IMR-90 (cell line): ENCODE results near the gene RASGRP2. TPM values are rescaled to one million over a fixed set of nuclear protein-coding genes. Genes with fewer than 3 reads are reported as not detected.

Experiments used
- ATAC-seq: fragments of 200-7000 bp; cut with Tn5 transposase; 2 replicates; pipeline ENCODE4 v1.9.1; 2020; ENCODE audit warnings: low read depth, mild to moderate bottlenecking, moderate library complexity
- BruUV-seq: library from RNA; stranded (reverse); fragments of 400-500 nt; replicated peaks from 2 replicates; lab custom pipeline; 2021; lab: Mats Ljungman, UMichigan
- CTCF ChIA-PET: fragments of 300-600 bp; formaldehyde crosslinking; extraction: SDS; loops from one replicate; lab custom pipeline; 2021; ENCODE audit warnings: antibody characterized with exemption; lab: Yijun Ruan, JAX
- POLR2A ChIA-PET: fragments of 300-600 bp; sonication (Branson Sonifier 250); formaldehyde crosslinking; loops from one replicate; lab custom pipeline; 2022; ENCODE audit warnings: antibody characterized with exemption; ENCODE audit not compliant: unreplicated experiment; lab: Charles Lee
- DNase-seq: peaks from one replicate; pipeline ENCODE4 v3.0.0; 2013
- H2AFZ ChIP-seq: replicated peaks from 2 replicates; pipeline ENCODE3; 2013; ENCODE audit warnings: low read length, mild to moderate bottlenecking; ENCODE audit not compliant: poor library complexity
- H2AK5ac ChIP-seq: 2 replicates; pipeline ENCODE4 v1.6.1; 2013; ENCODE audit warnings: low read depth, low read length, inconsistent platforms
- H2AK9ac ChIP-seq: replicated peaks from 2 replicates; pipeline ENCODE3; 2013; ENCODE audit warnings: mild to moderate bottlenecking, low read depth, low read length, moderate library complexity; ENCODE audit not compliant: poor library complexity
- H2BK120ac ChIP-seq: 2 replicates; pipeline ENCODE4 v1.6.1; 2013; ENCODE audit warnings: low read depth, low read length, inconsistent platforms
- H2BK15ac ChIP-seq: 3 replicates; pipeline ENCODE4 v1.6.1; 2013; ENCODE audit warnings: low read depth, low read length, inconsistent platforms
- H2BK20ac ChIP-seq: 2 replicates; pipeline ENCODE4 v1.6.1; 2013; ENCODE audit warnings: low read depth, mild to moderate bottlenecking, inconsistent platforms, low read length, moderate library complexity
- H2BK5ac ChIP-seq: 2 replicates; pipeline ENCODE4 v1.6.1; 2013; ENCODE audit warnings: mild to moderate bottlenecking, low read depth, low read length, inconsistent platforms; ENCODE audit not compliant: poor library complexity, severe bottlenecking
- H3K14ac ChIP-seq: replicated peaks from 2 replicates; pipeline ENCODE4 v1.6.1; 2013; ENCODE audit warnings: low read depth, low read length, inconsistent platforms
- H3K18ac ChIP-seq: 2 replicates; pipeline ENCODE4 v1.6.1; 2013; ENCODE audit warnings: low read depth, low read length, control low read depth
- H3K23ac ChIP-seq: 2 replicates; pipeline ENCODE4 v1.6.1; 2013; ENCODE audit warnings: low read depth, low read length, inconsistent platforms
- H3K27ac ChIP-seq: 2 replicates; pipeline ENCODE4 v1.5.1; 2013; ENCODE audit warnings: mild to moderate bottlenecking, control low read depth, low read length; ENCODE audit not compliant: insufficient read depth
- H3K27me3 ChIP-seq: 2 replicates; pipeline ENCODE4 v1.6.1; 2013; ENCODE audit warnings: low read length; ENCODE audit not compliant: control insufficient read depth, insufficient read depth
- H3K36me3 ChIP-seq: 2 replicates; pipeline ENCODE4 v1.6.1; 2013; ENCODE audit warnings: low read length, mixed read lengths; ENCODE audit not compliant: control insufficient read depth, insufficient read depth
- H3K4ac ChIP-seq: 2 replicates; pipeline ENCODE4 v1.6.1; 2013; ENCODE audit warnings: low read depth, low read length, inconsistent platforms
- H3K4me1 ChIP-seq: 2 replicates; pipeline ENCODE4 v1.6.1; 2013; ENCODE audit warnings: low read length, mixed read lengths; ENCODE audit not compliant: control insufficient read depth, insufficient read depth
- H3K4me2 ChIP-seq: 2 replicates; pipeline ENCODE4 v1.6.1; 2013; ENCODE audit warnings: low read depth, mild to moderate bottlenecking, control low read depth, low read length, moderate library complexity
- H3K4me3 ChIP-seq: 2 replicates; pipeline ENCODE4 v1.5.1; 2013; ENCODE audit warnings: low read depth, mild to moderate bottlenecking, control low read depth, low read length, moderate library complexity; ENCODE audit not compliant: insufficient read depth
- H3K56ac ChIP-seq: 2 replicates; pipeline ENCODE4 v1.6.1; 2013; ENCODE audit warnings: low read length, inconsistent platforms; ENCODE audit not compliant: insufficient read depth; ENCODE audit errors: extremely low read depth
- H3K79me1 ChIP-seq, 2 experiments: 2 replicates each; pipeline ENCODE4 v1.6.1; 2013; ENCODE audit warnings: low read length in 2 of 2, inconsistent platforms in 1 of 2, low read depth in 1 of 2
- H3K9ac ChIP-seq: 2 replicates; pipeline ENCODE4 v1.6.1; 2013; ENCODE audit warnings: low read depth, low read length, control low read depth
- H3K9me1 ChIP-seq: 2 replicates; pipeline ENCODE4 v1.6.1; 2013; ENCODE audit warnings: low read length, inconsistent platforms; ENCODE audit not compliant: insufficient read depth
- H3K9me3 ChIP-seq: 2 replicates; pipeline ENCODE4 v1.6.1; 2013; ENCODE audit warnings: low read length; ENCODE audit not compliant: control insufficient read depth, insufficient read depth
- H4K20me1 ChIP-seq: 2 replicates; pipeline ENCODE4 v1.6.1; 2013; ENCODE audit warnings: low read length, inconsistent platforms; ENCODE audit not compliant: insufficient read depth
- H4K5ac ChIP-seq: 2 replicates; pipeline ENCODE4 v1.6.1; 2013; ENCODE audit warnings: mild to moderate bottlenecking, low read depth, low read length, control low read depth
- H4K8ac ChIP-seq, 2 experiments: 2 replicates each; pipeline ENCODE4 v1.6.1; 2013; ENCODE audit warnings: low read depth in 2 of 2, low read length in 2 of 2, control low read depth in 1 of 2, inconsistent platforms in 1 of 2
- H4K91ac ChIP-seq: 2 replicates; pipeline ENCODE4 v1.6.1; 2013; ENCODE audit warnings: low read depth, low read length, inconsistent platforms; ENCODE audit not compliant: insufficient read depth
- CEBPB ChIP-seq: IDR thresholded peaks from 2 replicates; pipeline ENCODE4 v1.6.1; 2012; ENCODE audit warnings: low read depth, low read length, improper control_type of control experiment
- CHD1 ChIP-seq: IDR thresholded peaks from 2 replicates; pipeline ENCODE4 v1.6.1; 2012; ENCODE audit warnings: low read depth, low read length, improper control_type of control experiment
- FOS ChIP-seq: fragments of 150-350 bp; IDR thresholded peaks from 2 replicates; pipeline ENCODE4 v1.6.1; 2016; ENCODE audit warnings: low read depth, low read length
- MAFK ChIP-seq: IDR thresholded peaks from 2 replicates; pipeline ENCODE4 v1.6.1; 2012; ENCODE audit warnings: low read depth, low read length, improper control_type of control experiment
- MAZ ChIP-seq: IDR thresholded peaks from 2 replicates; pipeline ENCODE4 v1.6.1; 2012; ENCODE audit warnings: low read depth, mild to moderate bottlenecking, low read length, improper control_type of control experiment, moderate library complexity, borderline replicate concordance
- MXI1 ChIP-seq: IDR thresholded peaks from 2 replicates; pipeline ENCODE4 v1.6.1; 2012; ENCODE audit warnings: low read depth, mild to moderate bottlenecking, low read length, moderate library complexity, borderline replicate concordance
- NFE2L2 ChIP-seq: fragments of 150-350 bp; IDR thresholded peaks from 2 replicates; pipeline ENCODE4 v1.6.1; 2016; ENCODE audit warnings: low read depth, mild to moderate bottlenecking, low read length
- POLR2A ChIP-seq: IDR thresholded peaks from 2 replicates; pipeline ENCODE4 v1.6.1; 2012; ENCODE audit warnings: mild to moderate bottlenecking, low read depth, low read length
- RAD21 ChIP-seq: IDR thresholded peaks from 2 replicates; pipeline ENCODE4 v1.6.1; 2012; ENCODE audit warnings: low read length, improper control_type of control experiment
- RCOR1 ChIP-seq: IDR thresholded peaks from 2 replicates; pipeline ENCODE4 v1.6.1; 2012; ENCODE audit warnings: mild to moderate bottlenecking, low read length, improper control_type of control experiment; ENCODE audit not compliant: insufficient replicate concordance
- RFX5 ChIP-seq: IDR thresholded peaks from 2 replicates; pipeline ENCODE4 v1.8.0; 2012; ENCODE audit warnings: low read depth, mild to moderate bottlenecking, low read length, moderate library complexity
- SMC3 ChIP-seq: fragments of 150-350 bp; IDR thresholded peaks from 2 replicates; pipeline ENCODE4 v1.6.1; 2016; ENCODE audit warnings: low read depth, mild to moderate bottlenecking, antibody characterized with exemption, low read length, moderate library complexity
- WGBS, 2 experiments: methylation state at CpG; one replicate each; pipeline versions ENCODE4 v1.1.5 to v1.1.7; 2013; ENCODE audit warnings: missing lambda C conversion rate in 2 of 2; ENCODE audit not compliant: insufficient read length in 1 of 2; ENCODE audit errors: extremely low coverage in 2 of 2; 5-methylcytosine and 5-hydroxymethylcytosine counted together
- dilution Hi-C: fragments of 300-500 bp; cut with HindIII; formaldehyde crosslinking; loops from one replicate; pipeline ENCODE4 v1.14.3; 2018; ENCODE audit warnings: low sequenced_read_pairs; ENCODE audit not compliant: unreplicated experiment
- in situ Hi-C: fragments of 300-500 bp; cut with MboI; formaldehyde crosslinking; loops from 3 replicates; pipeline ENCODE4 v1.14.3; 2019; ENCODE audit warnings: low sequenced_read_pairs, inconsistent platforms, mixed read lengths
- intact Hi-C: fragments of 100-400 bp; cut with micrococcal nuclease; formaldehyde crosslinking; loops from 2 replicates; pipeline ENCODE4 v1.10.0; 2022
- polyA plus RNA-seq, 3 experiments: library from polyadenylated mRNA; depleted of rRNA; stranded (reverse); fragments of >200 nt; gene quantifications; 2 replicates each; pipeline ENCODE4 v1.2.3, GENCODE V29; 2012; ENCODE audit warnings: low replicate concordance in 1 of 3
- total RNA-seq: library from RNA; depleted of rRNA; stranded (reverse); fragments of >200 nt; gene quantifications from 2 replicates; pipeline ENCODE4 v1.2.3, GENCODE V29; 2012
- TF ChIP-seq, protein P1 (sequence below): fragments of 150-350 bp; IDR thresholded peaks from 2 replicates; pipeline ENCODE4 v1.6.1; 2017; ENCODE audit warnings: mild to moderate bottlenecking, antibody characterized with exemption, low read length, low read depth
- TF ChIP-seq, protein P2 (sequence below): fragments of 150-350 bp; IDR thresholded peaks from 2 replicates; pipeline ENCODE4 v1.6.1; 2016; ENCODE audit warnings: low read depth, mild to moderate bottlenecking, low read length, moderate library complexity, borderline replicate concordance
- TF ChIP-seq, protein P3 (sequence below): conservative IDR thresholded peaks from 2 replicates; pipeline ENCODE4 v1.5.1; 2012; ENCODE audit warnings: mild to moderate bottlenecking, low read depth, low read length, improper control_type of control experiment

Gene RASGRP2
- total and polyA plus RNA-seq, 2 of the 4 experiments (the other 2 are of a cell fraction) = 1.2 TPM; not detected in 1

DNA sequence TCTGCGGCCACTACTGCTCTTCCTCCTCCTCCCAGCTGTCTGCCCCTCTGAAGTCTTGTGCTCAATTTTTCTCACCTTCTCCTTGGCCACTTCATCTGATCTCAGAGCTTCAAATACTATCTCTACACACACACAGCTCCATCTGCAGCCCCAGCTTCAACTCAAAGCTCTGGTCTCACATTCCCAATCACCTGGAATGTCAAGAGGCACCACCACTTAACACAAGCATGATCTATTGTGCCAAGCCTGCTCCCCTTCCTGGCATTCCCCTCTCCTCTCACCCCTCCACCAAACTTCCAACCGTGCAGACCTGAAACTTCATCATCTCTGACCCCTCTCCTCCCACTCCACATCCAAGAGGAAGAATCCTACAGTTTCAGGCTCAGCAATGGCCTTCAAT, 38.4 kb downstream of the RASGRP2 start:
- no peak for ATAC-seq
- H3K14ac ChIP-seq = no peak overlapping the region
- WGBS, 2 experiments = 17% methylated on average over 2 of the region's 2 CpGs; no CpG with 5 or more reads in 1 of the 2 experiments
- no peak overlapping the region for H3K56ac ChIP-seq
- no peak overlapping the region for H4K8ac ChIP-seq
- no peak overlapping the region for H4K91ac ChIP-seq
- H3K36me3 ChIP-seq = no peaks in the 10 kb centered on the region
- H3K18ac ChIP-seq = no peak overlapping the region
- no peak overlapping the region for H3K9ac ChIP-seq
- ChIA-PET POLR2A (no interaction called here), CTCF (interaction anchor here (2.0 kb wide), 1 partner anchor 17 kb away, joined by 12 read pairs; no protein-coding TSS in a partner anchor)
- H3K4me2 ChIP-seq = no peak overlapping the region
- no peak for TF ChIP-seq RCOR1
- TF ChIP-seq, protein P1, sequence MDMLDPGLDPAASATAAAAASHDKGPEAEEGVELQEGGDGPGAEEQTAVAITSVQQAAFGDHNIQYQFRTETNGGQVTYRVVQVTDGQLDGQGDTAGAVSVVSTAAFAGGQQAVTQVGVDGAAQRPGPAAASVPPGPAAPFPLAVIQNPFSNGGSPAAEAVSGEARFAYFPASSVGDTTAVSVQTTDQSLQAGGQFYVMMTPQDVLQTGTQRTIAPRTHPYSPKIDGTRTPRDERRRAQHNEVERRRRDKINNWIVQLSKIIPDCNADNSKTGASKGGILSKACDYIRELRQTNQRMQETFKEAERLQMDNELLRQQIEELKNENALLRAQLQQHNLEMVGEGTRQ = no peak
- TF ChIP-seq, protein P2, sequence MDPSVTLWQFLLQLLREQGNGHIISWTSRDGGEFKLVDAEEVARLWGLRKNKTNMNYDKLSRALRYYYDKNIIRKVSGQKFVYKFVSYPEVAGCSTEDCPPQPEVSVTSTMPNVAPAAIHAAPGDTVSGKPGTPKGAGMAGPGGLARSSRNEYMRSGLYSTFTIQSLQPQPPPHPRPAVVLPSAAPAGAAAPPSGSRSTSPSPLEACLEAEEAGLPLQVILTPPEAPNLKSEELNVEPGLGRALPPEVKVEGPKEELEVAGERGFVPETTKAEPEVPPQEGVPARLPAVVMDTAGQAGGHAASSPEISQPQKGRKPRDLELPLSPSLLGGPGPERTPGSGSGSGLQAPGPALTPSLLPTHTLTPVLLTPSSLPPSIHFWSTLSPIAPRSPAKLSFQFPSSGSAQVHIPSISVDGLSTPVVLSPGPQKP = no peak
- TF ChIP-seq MAFK = no peak
- TF ChIP-seq MXI1 = no peak
- TF ChIP-seq, protein P3, sequence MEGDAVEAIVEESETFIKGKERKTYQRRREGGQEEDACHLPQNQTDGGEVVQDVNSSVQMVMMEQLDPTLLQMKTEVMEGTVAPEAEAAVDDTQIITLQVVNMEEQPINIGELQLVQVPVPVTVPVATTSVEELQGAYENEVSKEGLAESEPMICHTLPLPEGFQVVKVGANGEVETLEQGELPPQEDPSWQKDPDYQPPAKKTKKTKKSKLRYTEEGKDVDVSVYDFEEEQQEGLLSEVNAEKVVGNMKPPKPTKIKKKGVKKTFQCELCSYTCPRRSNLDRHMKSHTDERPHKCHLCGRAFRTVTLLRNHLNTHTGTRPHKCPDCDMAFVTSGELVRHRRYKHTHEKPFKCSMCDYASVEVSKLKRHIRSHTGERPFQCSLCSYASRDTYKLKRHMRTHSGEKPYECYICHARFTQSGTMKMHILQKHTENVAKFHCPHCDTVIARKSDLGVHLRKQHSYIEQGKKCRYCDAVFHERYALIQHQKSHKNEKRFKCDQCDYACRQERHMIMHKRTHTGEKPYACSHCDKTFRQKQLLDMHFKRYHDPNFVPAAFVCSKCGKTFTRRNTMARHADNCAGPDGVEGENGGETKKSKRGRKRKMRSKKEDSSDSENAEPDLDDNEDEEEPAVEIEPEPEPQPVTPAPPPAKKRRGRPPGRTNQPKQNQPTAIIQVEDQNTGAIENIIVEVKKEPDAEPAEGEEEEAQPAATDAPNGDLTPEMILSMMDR = no peak
- TF ChIP-seq FOS = no peak
- no peak for TF ChIP-seq RAD21
- no peak for TF ChIP-seq NFE2L2
- no peak for TF ChIP-seq SMC3
- TF ChIP-seq CHD1 = no peak
- TF ChIP-seq POLR2A = no peak
- TF ChIP-seq MAZ = no peak
- no peak for TF ChIP-seq CEBPB
- TF ChIP-seq RFX5 = no peak
- H3K4me1 ChIP-seq = no peaks in the 10 kb centered on the region
- H3K4ac ChIP-seq = no peak overlapping the region
- H3K27me3 ChIP-seq = peaks cover 47% of the 10 kb centered on the region
- intact Hi-C loops (no loop called here), in situ Hi-C loops (no loop called here), dilution Hi-C loops (no loop called here)
- no peak overlapping the region for H2BK20ac ChIP-seq
- no peak overlapping the region for H4K5ac ChIP-seq
- H2AK5ac ChIP-seq = no peak overlapping the region
- no peaks in the 10 kb centered on the region for H3K9me3 ChIP-seq
- H4K20me1 ChIP-seq = no peaks in the 10 kb centered on the region
- H3K23ac ChIP-seq = no peak overlapping the region
- H2AK9ac ChIP-seq = no peak overlapping the region
- no TSS peak for BruUV-seq
- H3K4me3 ChIP-seq = no peak overlapping the region
- no peak overlapping the region for H2BK120ac ChIP-seq
- no peak for DNase-seq
- H3K27ac ChIP-seq = no peak overlapping the region
- H2AFZ ChIP-seq = no peak overlapping the region
- 0 out of 2 replicates have a peak, but pooled peaks cover 7% of the 10 kb centered on the region for H3K9me1 ChIP-seq
- H2BK5ac ChIP-seq = no peak overlapping the region
- no peak overlapping the region for H2BK15ac ChIP-seq
- H3K79me1 ChIP-seq = no peaks in the 10 kb centered on the region
